GM19240 (cell line): Measurements from ENCODE around the gene NPY2R.

Source experiments
- DNase-seq: peaks from one replicate; pipeline ENCODE4 v3.0.0; 2011; ENCODE audit warnings: low spot score; ENCODE audit not compliant: insufficient read length

Gene NPY2R

DNA sequence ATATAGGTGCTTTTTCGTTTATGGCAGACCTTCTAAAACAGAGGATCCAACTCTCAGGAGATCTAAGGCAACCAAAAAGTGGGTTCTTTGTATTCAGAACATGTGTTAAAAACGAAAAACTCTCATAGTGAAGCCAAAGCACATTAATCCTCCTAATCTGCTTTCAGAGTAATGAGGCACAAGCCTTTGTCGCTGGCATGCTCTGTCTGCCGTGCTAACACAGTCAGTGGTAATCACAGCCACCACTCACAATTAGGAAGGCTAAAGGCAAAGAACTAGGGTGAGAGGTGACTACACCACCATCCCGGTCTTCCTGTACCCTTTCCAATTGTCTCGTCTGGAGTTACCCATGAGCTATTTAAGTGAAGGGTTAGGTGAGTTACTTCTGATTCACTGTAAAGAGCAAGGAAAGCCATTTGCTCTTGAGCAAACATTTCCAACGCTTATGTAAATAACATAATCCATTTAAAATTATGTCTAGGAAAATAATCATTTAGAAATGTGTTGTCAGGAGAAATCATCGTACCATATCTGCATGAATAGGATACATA is 40.7 kb downstream of the NPY2R start:
- no peak for DNase-seq

DNA sequence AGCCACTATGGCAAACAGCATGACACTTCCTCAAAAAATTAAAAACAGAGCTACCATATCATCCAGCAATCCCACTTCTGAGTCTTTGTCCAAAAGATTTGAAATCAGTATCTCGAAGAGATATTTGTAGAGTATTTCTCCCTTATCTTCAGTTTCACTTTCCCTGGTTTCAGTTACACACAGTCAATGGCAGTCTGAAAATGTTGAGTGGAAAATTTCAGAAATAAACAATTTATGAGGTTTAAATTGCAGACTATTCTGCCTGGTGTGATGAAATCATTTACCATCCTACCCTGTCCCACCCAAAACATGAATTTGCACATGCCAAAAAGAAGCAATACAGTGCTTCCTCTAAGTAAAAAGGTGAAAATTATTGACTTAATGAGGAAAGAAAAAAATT is 43.9 kb downstream of the NPY2R start:
- no peak for DNase-seq

DNA sequence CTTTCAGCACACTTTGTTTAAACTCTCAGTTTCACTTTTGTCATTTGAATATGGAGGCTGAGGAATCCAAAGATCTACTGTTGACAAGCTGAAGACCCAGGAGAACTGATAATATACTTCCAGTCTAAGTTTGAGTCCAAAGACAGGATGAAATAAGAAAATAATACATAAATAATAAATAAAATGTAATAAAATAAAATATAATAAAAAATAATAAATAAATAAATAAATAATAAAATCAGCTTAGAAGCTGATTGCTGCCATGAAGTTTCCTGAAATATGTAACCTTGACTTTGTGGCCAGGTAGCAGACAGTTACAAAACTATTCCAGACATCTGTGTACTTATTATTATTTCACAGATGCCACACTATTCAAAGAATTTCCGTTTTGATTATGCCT is 55.0 kb downstream of the NPY2R start:
- no peak for DNase-seq

DNA sequence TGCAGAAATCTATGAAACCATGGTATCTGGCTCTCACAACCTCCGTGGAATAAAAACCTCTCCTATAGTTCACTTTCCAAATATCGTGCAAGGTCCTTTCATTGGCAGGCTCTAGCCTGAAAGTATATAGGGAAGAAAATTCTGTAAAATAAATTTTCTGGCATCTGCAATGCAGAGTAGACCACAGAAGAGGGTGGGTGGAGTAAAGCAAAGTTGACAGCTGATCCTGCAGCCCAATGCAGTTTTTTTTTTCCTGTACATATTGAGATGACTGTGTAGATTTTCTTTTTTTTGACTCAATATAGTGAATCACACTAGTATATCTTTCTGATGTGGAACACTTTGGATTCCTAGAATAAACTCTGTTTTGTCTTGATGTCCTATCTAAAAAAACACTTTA is 56.7 kb downstream of the NPY2R start:
- DNase-seq, result no peak
